Measurements from ENCODE around the gene UTP18.
"Not testable (repeated sequence)": the region's sequence is repeated elsewhere in the genome, so short reads cannot be mapped to it uniquely, and the experiment has no call there.

UTP18 gene
- total RNA-seq, result 52.7 to 68.0 (median 59.3) reads per million in 4 donors

GRCh38 chr17:51260237-51261023, at the start of gene UTP18:
UTP18 (plus strand) TSS chr17:51260546; CDS start chr17:51260585, 39 bp downstream.
- DNase-seq, result peak; percentile 96 to 98 (median 97)

GRCh38 chr17:51214920-51215319, 45.4 kb upstream of the UTP18 start:
- DNase-seq, result no peak

GRCh38 chr17:51217946-51218345, 42.4 kb upstream of the UTP18 start:
- no peak for DNase-seq

- no peak for DNase-seq
These were observed 39.0 kb upstream of the UTP18 start for GRCh38 chr17:51221322-51221721.

GRCh38 chr17:51224402-51225262, 35.7 kb upstream of the UTP18 start:
- DNase-seq, result no peak

GRCh38 chr17:51225523-51225922, 34.8 kb upstream of the UTP18 start:
- DNase-seq, result not testable (repeated sequence)

GRCh38 chr17:51228161-51228560, 32.2 kb upstream of the UTP18 start:
- no peak for DNase-seq

GRCh38 chr17:51229889-51230288, 30.5 kb upstream of the UTP18 start:
- DNase-seq, result no peak

GRCh38 chr17:51230306-51230705, 30.0 kb upstream of the UTP18 start:
- DNase-seq, result no peak

- no peak for DNase-seq
These were observed 28.3 kb upstream of the UTP18 start for GRCh38 chr17:51231999-51232398.

- no peak for DNase-seq
These were observed 26.2 kb upstream of the UTP18 start for GRCh38 chr17:51234162-51234561.

GRCh38 chr17:51238255-51238887, 22.0 kb upstream of the UTP18 start:
- peak in 1 of 5 donors; percentile 36 for DNase-seq

- no peak for DNase-seq
These were observed 20.1 kb upstream of the UTP18 start for GRCh38 chr17:51240275-51240674.

GRCh38 chr17:51244041-51244440, 16.3 kb upstream of the UTP18 start:
- DNase-seq, result no peak

- DNase-seq, result no peak
These were observed 14.8 kb upstream of the UTP18 start for GRCh38 chr17:51245535-51245934.

- DNase-seq, result no peak
These were observed 10.0 kb upstream of the UTP18 start for GRCh38 chr17:51250314-51250840.

- no peak for DNase-seq
These were observed 9.3 kb upstream of the UTP18 start for GRCh38 chr17:51251010-51251409.

GRCh38 chr17:51255673-51256072, 4.7 kb upstream of the UTP18 start:
- no peak for DNase-seq

GRCh38 chr17:51256101-51256500, 4.2 kb upstream of the UTP18 start:
- DNase-seq, result no peak

- no peak for DNase-seq
These were observed 2.9 kb upstream of the UTP18 start for GRCh38 chr17:51257150-51258081.

GRCh38 chr17:51258756-51259563, 1.4 kb upstream of the UTP18 start:
- peak in 2 of 5 donors; percentile 5 to 7 for DNase-seq
